ENCODE data around the gene GPS1.
A peak's percentile ranks its signal among the peaks of the same experiment; 100 is the strongest.

Gene GPS1

DNA sequence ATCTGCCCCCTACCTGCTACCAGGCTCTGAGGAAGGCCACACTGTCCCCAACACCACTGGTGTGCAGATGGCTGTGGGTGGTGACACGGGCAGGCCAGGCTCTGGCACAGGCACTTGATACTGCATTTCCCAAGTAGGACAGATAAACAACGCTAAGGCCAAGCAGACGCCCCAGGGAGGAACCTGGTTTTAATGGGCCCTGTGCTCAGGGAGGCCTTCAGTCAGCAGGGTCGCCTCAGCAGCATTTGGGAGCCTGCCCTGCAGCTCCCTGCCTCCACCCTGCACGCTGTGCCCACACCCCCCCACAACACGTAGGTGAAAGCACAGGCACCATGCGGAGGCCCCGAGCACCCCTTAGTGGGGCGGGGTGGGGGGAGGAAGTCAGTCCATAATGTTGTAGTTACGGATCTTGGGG, 49.6 kb downstream of the GPS1 start:
- peaks cover 47% of the 10 kb centered on the region for H3K4me1 ChIP-seq (ENCODE audit: insufficient read depth, low read length)
- DNase-seq: no peak

DNA sequence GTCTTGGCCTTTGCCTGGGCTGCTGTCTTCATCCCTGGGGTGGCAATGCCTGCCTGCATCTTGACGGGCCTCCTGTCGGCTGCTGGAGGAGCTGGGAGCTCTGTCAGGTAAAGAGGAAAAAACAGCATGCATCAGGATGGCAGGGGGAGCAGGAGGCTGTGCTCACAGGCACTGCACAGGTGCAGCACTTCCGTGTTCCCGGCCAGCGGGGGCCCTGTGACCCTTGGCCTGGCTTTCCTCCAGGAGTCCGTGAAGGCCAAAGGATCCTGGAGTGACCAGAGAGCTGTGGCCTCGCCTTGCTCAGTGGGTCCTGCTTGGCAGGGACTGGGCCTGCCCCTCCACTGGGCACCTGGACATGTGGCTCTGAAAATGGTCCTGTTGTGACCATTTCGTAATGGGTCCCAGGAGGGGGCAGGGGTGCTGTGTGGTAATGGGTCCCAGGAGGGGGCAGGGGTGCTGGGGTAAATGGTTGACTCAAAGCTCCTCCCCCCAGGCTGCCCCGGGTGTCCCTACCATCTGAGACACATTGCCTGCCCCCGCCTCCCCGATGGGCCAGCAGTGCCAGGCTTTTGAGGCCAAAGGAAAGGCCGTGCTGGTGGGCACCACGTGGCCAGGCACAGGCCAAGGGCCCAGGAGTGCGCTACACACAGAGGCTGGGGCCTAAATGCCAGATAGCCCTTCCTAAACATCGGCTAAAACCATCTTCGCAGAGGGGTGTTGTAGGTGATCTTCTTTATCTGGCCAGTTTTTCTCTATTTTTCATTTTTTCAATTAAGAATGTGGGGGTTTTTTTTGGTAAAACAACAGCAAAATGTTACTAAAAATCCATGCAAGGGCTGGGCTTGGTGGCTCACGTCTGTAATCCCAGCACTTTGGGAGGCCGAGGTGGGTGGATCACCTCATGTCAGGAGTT, 50.3 kb downstream of the GPS1 start:
- H2AFZ ChIP-seq (ENCODE audit: low read depth, low read length): no peak overlapping the region
- peaks cover 6% of the 10 kb centered on the region; the same call in 1 of the 2 replicates for H3K36me3 ChIP-seq (ENCODE audit: insufficient read depth, low read length)
- peaks cover 6% of the 10 kb centered on the region; the same call in 1 of the 2 replicates for H4K20me1 ChIP-seq (ENCODE audit: insufficient read depth, low read length)
- no peak overlapping the region for H3K4me2 ChIP-seq (ENCODE audit: insufficient read depth, low read length)
- H3K27me3 ChIP-seq (ENCODE audit: insufficient read depth, low read length, poor library complexity): no peaks in the 10 kb centered on the region
- H3K9me3 ChIP-seq (ENCODE audit: insufficient read depth, low read length, severe bottlenecking): no peaks in the 10 kb centered on the region
- H3K27ac ChIP-seq (ENCODE audit: low read length): 0 out of 2 replicates have a peak overlapping the region, but pooled peaks have one; percentile 22
- ATAC-seq (ENCODE audit: insufficient read depth, low read depth) (no peak), DNase-seq (peak; percentile 14)
- no peak overlapping the region for H3K4me3 ChIP-seq (ENCODE audit: low read depth in 1 of 2, low read length in 2 of 2)
- H3K79me2 ChIP-seq (ENCODE audit: insufficient read depth, low read length): peaks cover 35% of the 10 kb centered on the region
- no peak overlapping the region; the same call in 1 of the 2 replicates for H3K9ac ChIP-seq (ENCODE audit: low read depth, low read length)
- peaks cover 47% of the 10 kb centered on the region for H3K4me1 ChIP-seq (ENCODE audit: insufficient read depth, low read length)
- TF ChIP-seq, protein P1, sequence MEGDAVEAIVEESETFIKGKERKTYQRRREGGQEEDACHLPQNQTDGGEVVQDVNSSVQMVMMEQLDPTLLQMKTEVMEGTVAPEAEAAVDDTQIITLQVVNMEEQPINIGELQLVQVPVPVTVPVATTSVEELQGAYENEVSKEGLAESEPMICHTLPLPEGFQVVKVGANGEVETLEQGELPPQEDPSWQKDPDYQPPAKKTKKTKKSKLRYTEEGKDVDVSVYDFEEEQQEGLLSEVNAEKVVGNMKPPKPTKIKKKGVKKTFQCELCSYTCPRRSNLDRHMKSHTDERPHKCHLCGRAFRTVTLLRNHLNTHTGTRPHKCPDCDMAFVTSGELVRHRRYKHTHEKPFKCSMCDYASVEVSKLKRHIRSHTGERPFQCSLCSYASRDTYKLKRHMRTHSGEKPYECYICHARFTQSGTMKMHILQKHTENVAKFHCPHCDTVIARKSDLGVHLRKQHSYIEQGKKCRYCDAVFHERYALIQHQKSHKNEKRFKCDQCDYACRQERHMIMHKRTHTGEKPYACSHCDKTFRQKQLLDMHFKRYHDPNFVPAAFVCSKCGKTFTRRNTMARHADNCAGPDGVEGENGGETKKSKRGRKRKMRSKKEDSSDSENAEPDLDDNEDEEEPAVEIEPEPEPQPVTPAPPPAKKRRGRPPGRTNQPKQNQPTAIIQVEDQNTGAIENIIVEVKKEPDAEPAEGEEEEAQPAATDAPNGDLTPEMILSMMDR (IDR thresholded peaks at IDR 0.05; ENCODE audit: borderline replicate concordance, extremely low read depth, low read length, poor library complexity, severe bottlenecking): no peak
- TF ChIP-seq EZH2 (IDR thresholded peaks at IDR 0.05; ENCODE audit: borderline replicate concordance, low read depth, low read length, severe bottlenecking): no peak

More for the DNA sequence above, 49.6 kb downstream of the GPS1 start:
- H3K36me3 ChIP-seq (ENCODE audit: insufficient read depth, low read length): peaks cover 13% of the 10 kb centered on the region
- no peak overlapping the region for H2AFZ ChIP-seq (ENCODE audit: low read depth, low read length)
- no peaks in the 10 kb centered on the region for H3K27me3 ChIP-seq (ENCODE audit: insufficient read depth, low read length, poor library complexity)
- H3K27ac ChIP-seq (ENCODE audit: low read length): no peak overlapping the region
- peak overlapping the region; percentile 11; the same call in 1 of the 2 replicates for H3K9ac ChIP-seq (ENCODE audit: low read depth, low read length)
- no peak overlapping the region for H3K4me2 ChIP-seq (ENCODE audit: insufficient read depth, low read length)
- H4K20me1 ChIP-seq (ENCODE audit: insufficient read depth, low read length): peaks cover 13% of the 10 kb centered on the region
- H3K9me3 ChIP-seq (ENCODE audit: insufficient read depth, low read length, severe bottlenecking): no peaks in the 10 kb centered on the region
- H3K79me2 ChIP-seq (ENCODE audit: insufficient read depth, low read length): peaks cover 43% of the 10 kb centered on the region
- no peak overlapping the region for H3K4me3 ChIP-seq (ENCODE audit: low read depth in 1 of 2, low read length in 2 of 2)
- ATAC-seq (ENCODE audit: insufficient read depth, low read depth): no peak
- TF ChIP-seq EZH2 (IDR thresholded peaks at IDR 0.05; ENCODE audit: borderline replicate concordance, low read depth, low read length, severe bottlenecking): no peak
- TF ChIP-seq, protein P1 (IDR thresholded peaks at IDR 0.05; ENCODE audit: borderline replicate concordance, extremely low read depth, low read length, poor library complexity, severe bottlenecking): no peak

DNA sequence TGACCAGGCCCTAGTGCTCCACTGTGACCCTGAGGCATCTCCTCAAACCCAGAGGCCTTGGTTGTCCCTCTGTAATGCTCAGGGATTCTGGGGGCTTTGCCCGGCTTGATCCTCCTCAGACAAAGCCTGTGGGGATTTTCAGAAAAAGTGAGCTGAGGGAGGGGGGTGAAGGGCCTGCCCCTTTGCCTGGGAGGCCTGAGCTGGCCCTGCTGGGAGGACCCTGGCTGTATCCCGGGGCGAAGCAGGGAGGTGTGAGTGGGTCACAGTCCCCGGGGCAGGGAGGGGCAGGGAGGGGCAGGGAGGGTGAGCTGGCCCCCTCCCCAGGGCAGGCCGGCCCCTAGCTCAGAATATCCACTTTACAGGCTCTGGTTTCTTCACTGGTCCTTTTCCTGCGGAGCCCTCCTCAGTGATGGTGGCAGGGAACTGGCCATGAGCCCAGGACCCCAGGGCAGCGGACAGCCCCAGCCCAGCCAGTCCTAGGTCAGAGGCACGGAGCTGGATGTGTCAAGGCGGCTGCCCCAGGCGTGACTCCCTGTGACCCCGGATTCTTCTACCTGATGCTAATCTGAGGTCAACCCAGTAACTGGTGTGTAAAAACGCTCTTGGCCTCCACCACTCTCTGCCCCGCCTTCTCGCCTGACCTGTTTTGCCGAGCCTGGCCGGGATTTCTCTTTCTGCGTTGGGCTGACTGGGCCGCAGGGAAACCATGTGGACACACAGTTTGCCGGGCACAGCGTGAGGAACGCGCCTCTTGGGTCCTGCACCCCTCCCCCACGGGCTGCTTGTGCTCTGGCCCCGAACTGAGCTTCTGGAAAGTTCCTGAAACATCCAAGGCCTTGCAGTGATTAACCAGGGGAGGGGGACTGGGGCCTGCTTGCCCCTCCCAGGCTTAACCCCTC, 52.1 kb downstream of the GPS1 start:
- no peak overlapping the region for H3K4me2 ChIP-seq (ENCODE audit: insufficient read depth, low read length)
- no peak overlapping the region for H3K4me3 ChIP-seq (ENCODE audit: low read depth in 1 of 2, low read length in 2 of 2)
- H3K79me2 ChIP-seq (ENCODE audit: insufficient read depth, low read length): peaks cover 24% of the 10 kb centered on the region
- ATAC-seq (ENCODE audit: insufficient read depth, low read depth): no peak
- H3K27me3 ChIP-seq (ENCODE audit: insufficient read depth, low read length, poor library complexity): no peaks in the 10 kb centered on the region
- TF ChIP-seq, protein P1 (IDR thresholded peaks at IDR 0.05; ENCODE audit: borderline replicate concordance, extremely low read depth, low read length, poor library complexity, severe bottlenecking): no peak
- TF ChIP-seq EZH2 (IDR thresholded peaks at IDR 0.05; ENCODE audit: borderline replicate concordance, low read depth, low read length, severe bottlenecking): no peak
- 0 out of 2 replicates have a peak, but pooled peaks cover 3% of the 10 kb centered on the region for H4K20me1 ChIP-seq (ENCODE audit: insufficient read depth, low read length)
- H3K36me3 ChIP-seq (ENCODE audit: insufficient read depth, low read length): peaks cover 12% of the 10 kb centered on the region; the same call in 1 of the 2 replicates
- no peak for DNase-seq
- no peak overlapping the region for H3K27ac ChIP-seq (ENCODE audit: low read length)
- H3K9ac ChIP-seq (ENCODE audit: low read depth, low read length): no peak overlapping the region
- no peaks in the 10 kb centered on the region for H3K9me3 ChIP-seq (ENCODE audit: insufficient read depth, low read length, severe bottlenecking)
- no peak overlapping the region for H2AFZ ChIP-seq (ENCODE audit: low read depth, low read length)
- peaks cover 49% of the 10 kb centered on the region for H3K4me1 ChIP-seq (ENCODE audit: insufficient read depth, low read length)
